Spinal cord (tissue), 10 donors: ENCODE results near the gene MKNK1. TPM values are rescaled to one million over a fixed set of nuclear protein-coding genes. Genes with fewer than 3 reads are reported as not detected.
A peak's percentile ranks its signal among the peaks of the same experiment; 100 is the strongest.

ENCODE experiments used
- DNase-seq, 6 donors: peaks; one replicate each; pipeline versions ENCODE4 v3.0.0 to v3.0.0-alpha.2; 2013 to 2015; ENCODE audit warnings: low spot score in 6 of 6, low read depth in 4 of 6
- H3K27ac ChIP-seq: one replicate; pipeline ENCODE4 v1.5.1; 2013; ENCODE audit warnings: low read depth, low read length, control low read depth
- H3K27me3 ChIP-seq: one replicate; pipeline ENCODE4 v1.6.1; 2013; ENCODE audit warnings: low read length; ENCODE audit not compliant: control insufficient read depth, insufficient read depth
- H3K36me3 ChIP-seq: one replicate; pipeline ENCODE4 v1.6.1; 2013; ENCODE audit warnings: low read length; ENCODE audit not compliant: control insufficient read depth, insufficient read depth
- H3K4me1 ChIP-seq: one replicate; pipeline ENCODE4 v1.6.1; 2013; ENCODE audit warnings: low read length; ENCODE audit not compliant: control insufficient read depth, insufficient read depth
- H3K4me3 ChIP-seq: one replicate; pipeline ENCODE4 v1.5.1; 2013; ENCODE audit warnings: low read depth, low read length, control low read depth
- H3K9me3 ChIP-seq: one replicate; pipeline ENCODE4 v1.6.1; 2013; ENCODE audit warnings: low read length; ENCODE audit not compliant: control insufficient read depth, insufficient read depth
- WGBS: methylation state at CpG from one replicate; pipeline ENCODE4 v1.1.5; 2013; ENCODE audit warnings: missing lambda C conversion rate; ENCODE audit not compliant: insufficient coverage; 5-methylcytosine and 5-hydroxymethylcytosine counted together
- polyA plus RNA-seq, 2 donors: library from polyadenylated mRNA; unstranded; fragments of 120-200 nt; gene quantifications; one replicate each; pipeline ENCODE4 v1.2.1, GENCODE V29; 2013; ENCODE audit not compliant: insufficient read length in 2 of 2
- total RNA-seq, 2 donors: library from RNA; depleted of rRNA in 1 of 2; stranded (reverse); fragments of 120-200 nt in 1 of 2; fragments of >200 nt in 1 of 2; gene quantifications; one replicate each; pipeline versions ENCODE4 v1.2.3 to v1.2.4, GENCODE V29; 2013 to 2014
- donor health status: healthy.

MKNK1 gene
- total and polyA plus RNA-seq, 4 donors: 24.6 to 52.2 (median 32.3) TPM

DNA sequence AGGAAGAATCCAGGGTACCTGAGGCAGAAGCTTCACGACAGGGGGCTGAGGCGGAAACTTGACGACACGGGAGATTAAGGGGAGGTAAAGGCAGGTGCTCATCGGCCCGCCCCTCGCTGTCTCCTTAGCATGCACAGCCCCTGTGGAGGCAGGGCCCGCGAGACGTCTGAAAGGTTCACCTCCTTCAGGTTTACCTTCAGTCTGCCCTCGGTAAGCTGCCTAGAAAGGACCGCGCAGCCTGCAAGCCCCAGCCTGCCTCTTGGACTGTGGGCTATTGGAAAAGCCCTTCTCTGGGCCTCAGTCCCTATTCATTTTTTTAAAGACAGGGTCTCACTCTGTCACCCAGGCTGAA, 81.1 kb downstream of the MKNK1 start:
- peaks cover 66% of the 10 kb centered on the region for H3K27me3 ChIP-seq
- DNase-seq: no peak
- WGBS: 42% methylated on average over 13 of the region's 13 CpGs

DNA sequence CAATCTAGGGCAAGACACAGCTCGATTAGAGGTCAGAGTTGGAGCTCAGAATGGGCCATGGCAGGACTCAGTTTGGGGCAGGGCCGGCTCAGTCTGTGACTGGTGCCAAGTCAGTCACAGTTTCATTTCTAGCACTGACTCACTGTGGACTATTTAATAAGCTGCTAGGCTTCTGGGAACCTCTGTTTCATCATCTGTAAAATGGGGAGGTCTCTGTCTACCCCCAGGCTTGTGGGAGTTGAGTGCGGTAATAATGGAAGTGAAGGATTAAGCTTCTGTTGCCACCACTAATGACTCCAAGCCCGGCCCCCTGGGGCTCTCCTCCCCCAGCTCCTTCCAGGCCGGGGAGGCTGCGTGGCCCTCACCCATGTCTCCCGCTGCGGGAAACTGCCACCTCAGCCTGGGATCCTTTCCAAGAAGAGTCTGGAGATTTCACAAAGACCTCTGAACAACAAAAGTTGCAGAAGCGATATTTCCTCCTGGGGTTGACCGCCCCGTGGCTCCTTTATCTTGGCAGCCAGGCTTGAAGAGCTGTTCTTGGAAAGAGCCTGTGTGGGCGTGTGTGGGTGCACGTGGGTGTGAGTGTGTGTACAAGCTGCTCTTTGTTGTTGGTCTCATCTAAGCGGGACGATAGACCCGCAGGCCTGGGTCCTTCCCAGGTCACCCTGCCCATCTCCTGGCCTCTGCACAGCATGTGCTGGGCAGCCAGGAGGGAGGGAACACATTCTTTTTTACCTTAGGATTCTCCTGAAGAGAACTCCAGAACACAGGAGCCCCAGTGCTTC, 81.7 kb downstream of the MKNK1 start:
- peak in 2 of 6 donors; percentile 57 to 67 for DNase-seq
- Histone ChIP-seq H3K27me3 (peaks cover 67% of the 10 kb centered on the region), H3K9me3 (no peaks in the 10 kb centered on the region), H3K4me1 (peaks cover 47% of the 10 kb centered on the region), H3K27ac (no peak overlapping the region), H3K4me3 (no peak overlapping the region), H3K36me3 (no peaks in the 10 kb centered on the region)
- 19% methylated on average over 15 of the region's 16 CpGs for WGBS

More for the DNA sequence above, 81.1 kb downstream of the MKNK1 start:
- Histone ChIP-seq H3K4me1 (peaks cover 47% of the 10 kb centered on the region), H3K36me3 (no peaks in the 10 kb centered on the region), H3K27ac (no peak overlapping the region), H3K4me3 (no peak overlapping the region), H3K9me3 (no peaks in the 10 kb centered on the region)

DNA sequence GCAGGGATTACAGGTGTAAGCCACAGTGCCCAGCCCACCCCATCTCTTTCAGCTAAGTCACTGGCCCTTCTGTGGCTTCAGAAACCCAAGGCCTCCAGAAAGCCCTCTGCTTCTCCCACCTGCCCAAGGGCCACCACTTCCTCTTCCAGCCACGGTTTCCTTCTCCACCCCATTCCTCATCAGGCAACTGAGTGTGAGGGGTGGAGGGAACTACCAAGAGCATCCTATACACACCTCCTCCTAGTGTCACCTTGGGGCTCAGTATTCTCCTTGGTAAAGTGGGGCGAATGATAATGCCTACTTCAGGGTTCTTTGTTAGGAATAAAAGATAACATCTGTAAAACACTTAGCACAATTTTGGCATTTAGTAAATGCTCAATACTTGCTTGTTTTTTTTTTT, 82.7 kb downstream of the MKNK1 start:
- WGBS: no CpG with 5 or more reads among the region's 2 CpGs
- H3K36me3 ChIP-seq: no peaks in the 10 kb centered on the region
- no peak for DNase-seq
- H3K4me1 ChIP-seq: peaks cover 48% of the 10 kb centered on the region
- H3K4me3 ChIP-seq: no peak overlapping the region
- H3K27ac ChIP-seq: no peak overlapping the region
- H3K9me3 ChIP-seq: no peaks in the 10 kb centered on the region
- peaks cover 64% of the 10 kb centered on the region for H3K27me3 ChIP-seq

DNA sequence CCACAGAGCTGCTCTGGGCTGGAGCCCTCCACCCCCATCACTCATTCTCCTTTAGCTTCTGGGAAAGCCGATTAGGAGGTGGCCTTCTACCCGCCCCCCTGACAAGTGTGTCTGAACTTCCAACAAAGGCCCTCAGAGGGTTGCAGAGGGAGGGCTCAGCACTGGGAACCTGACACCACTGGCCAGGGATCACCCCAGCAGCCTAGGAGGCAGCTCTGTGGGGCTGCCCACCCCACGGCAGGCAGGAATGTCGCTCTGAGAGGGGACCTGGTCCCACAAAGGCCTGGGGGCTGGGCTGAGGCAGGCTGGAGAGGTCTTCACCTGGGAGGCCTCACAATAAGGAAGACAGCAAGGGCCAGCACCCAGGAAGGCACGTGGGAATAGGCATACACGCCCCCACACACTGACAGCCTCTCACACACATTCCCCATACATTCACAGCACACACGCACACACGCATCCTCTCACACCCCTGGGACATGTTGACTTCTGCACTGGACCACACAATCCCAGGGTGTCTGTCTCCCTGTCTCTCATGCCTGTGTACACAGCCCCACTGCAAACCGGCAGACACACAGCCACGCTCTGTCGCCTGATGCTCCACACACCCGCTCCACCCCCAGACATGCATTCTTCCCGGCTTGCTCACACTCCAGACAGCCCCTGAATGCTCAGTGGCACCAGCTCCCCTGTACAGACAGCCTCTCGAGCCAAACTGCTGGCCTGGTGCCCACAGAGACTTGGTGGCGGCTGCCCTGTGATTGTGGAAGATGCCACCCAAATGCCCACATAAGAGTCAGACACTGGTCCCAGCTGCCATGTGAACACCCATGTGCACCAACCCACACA, 83.8 kb downstream of the MKNK1 start:
- Histone ChIP-seq H3K27me3 (peaks cover 57% of the 10 kb centered on the region), H3K4me1 (peaks cover 38% of the 10 kb centered on the region), H3K27ac (no peak overlapping the region), H3K9me3 (no peaks in the 10 kb centered on the region), H3K4me3 (no peak overlapping the region), H3K36me3 (no peaks in the 10 kb centered on the region)
- DNase-seq: peak in 1 of 6 donors; percentile 60
- 41% methylated on average over 13 of the region's 15 CpGs for WGBS

DNA sequence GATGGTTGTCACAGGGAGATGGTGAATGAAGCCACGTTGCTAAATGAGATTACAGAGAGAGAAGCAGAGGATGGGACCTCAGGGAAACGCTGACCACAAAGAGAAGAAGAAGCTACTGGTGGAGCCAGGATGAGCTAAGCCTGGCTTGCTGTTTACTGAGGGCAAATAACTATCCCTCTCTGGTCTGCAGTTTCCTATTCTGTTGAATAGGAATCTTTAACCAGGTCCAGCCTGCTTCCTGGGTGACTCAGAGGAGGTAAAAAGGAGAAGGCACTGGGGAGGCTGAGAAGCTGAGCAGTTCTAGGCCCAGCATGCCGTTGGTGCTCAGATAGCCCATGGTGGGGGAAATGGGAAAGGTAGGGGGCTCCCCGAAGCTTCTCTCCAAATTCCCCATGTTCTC, 84.9 kb downstream of the MKNK1 start:
- Histone ChIP-seq H3K27me3 (peaks cover 51% of the 10 kb centered on the region), H3K4me1 (peaks cover 31% of the 10 kb centered on the region), H3K4me3 (no peak overlapping the region), H3K9me3 (no peaks in the 10 kb centered on the region), H3K27ac (no peak overlapping the region), H3K36me3 (no peaks in the 10 kb centered on the region)
- DNase-seq: no peak
- 62% methylated on average over 4 of the region's 4 CpGs for WGBS

DNA sequence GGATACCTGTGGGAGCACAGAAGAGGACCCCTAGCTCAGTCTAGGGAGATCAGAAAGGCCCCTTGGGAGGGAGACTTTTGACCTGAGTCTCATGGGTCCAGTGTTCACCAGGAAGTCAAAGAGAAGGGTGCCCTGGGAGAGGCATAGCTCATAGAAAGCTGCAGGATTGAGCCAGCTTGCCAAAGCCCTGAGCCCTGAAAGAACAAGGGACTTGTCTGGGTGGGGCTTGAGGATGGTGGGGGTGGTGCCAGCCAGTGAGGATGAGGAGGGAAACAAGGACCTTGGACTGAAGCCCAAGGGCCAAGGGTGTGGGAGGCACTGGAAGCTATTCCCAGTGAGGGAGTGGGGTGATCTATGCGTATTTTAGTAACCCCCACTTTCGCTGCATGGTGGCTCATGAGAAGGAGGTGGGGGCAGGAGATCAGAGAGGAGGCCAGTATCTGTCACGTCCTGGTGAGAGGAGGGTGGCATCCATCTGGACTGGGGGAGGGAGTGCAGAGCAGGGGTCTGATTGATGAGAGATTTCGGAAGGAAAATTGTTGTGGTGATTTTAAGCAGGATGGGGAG, 86.1 kb downstream of the MKNK1 start:
- peaks cover 45% of the 10 kb centered on the region for H3K27me3 ChIP-seq
- WGBS: 54% methylated on average over 4 of the region's 4 CpGs

DNA sequence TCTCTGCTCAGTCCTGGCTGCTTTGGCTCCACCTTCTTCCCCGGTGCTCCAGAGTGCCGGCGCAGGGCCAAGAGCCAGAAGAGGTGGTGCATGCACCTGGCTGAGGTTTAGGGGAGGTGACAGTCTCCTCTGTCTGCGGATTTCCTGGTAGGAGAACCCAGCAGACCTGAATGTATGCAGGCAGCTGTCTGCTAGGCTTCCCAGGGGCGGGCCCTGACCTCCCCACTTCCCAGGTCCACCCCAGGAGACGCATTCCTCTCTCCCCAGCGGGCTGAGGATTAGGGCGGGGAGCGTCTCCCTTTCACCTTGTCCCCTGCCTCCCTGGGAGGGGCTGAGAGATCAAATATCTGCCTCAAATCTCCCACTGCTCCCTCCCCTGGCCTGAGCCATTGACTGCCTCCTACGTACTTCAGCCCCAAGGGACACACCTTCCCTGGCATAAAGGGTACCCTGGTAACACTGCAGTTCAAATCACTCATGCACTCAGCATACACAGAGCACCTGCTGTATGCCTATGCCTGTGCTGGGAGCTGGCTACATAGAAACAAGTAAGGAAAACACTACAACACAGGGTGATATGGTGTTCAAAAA, 87.0 kb downstream of the MKNK1 start:
- Histone ChIP-seq H3K4me3 (no peak overlapping the region), H3K27me3 (peaks cover 46% of the 10 kb centered on the region), H3K27ac (no peak overlapping the region), H3K36me3 (no peaks in the 10 kb centered on the region), H3K9me3 (no peaks in the 10 kb centered on the region), H3K4me1 (peaks cover 22% of the 10 kb centered on the region)
- 16% methylated on average over 10 of the region's 10 CpGs for WGBS
- no peak for DNase-seq

More for the DNA sequence above, 86.1 kb downstream of the MKNK1 start:
- Histone ChIP-seq H3K36me3 (no peaks in the 10 kb centered on the region), H3K4me3 (no peak overlapping the region), H3K27ac (no peak overlapping the region), H3K4me1 (peaks cover 31% of the 10 kb centered on the region), H3K9me3 (no peaks in the 10 kb centered on the region)
- DNase-seq: no peak

DNA sequence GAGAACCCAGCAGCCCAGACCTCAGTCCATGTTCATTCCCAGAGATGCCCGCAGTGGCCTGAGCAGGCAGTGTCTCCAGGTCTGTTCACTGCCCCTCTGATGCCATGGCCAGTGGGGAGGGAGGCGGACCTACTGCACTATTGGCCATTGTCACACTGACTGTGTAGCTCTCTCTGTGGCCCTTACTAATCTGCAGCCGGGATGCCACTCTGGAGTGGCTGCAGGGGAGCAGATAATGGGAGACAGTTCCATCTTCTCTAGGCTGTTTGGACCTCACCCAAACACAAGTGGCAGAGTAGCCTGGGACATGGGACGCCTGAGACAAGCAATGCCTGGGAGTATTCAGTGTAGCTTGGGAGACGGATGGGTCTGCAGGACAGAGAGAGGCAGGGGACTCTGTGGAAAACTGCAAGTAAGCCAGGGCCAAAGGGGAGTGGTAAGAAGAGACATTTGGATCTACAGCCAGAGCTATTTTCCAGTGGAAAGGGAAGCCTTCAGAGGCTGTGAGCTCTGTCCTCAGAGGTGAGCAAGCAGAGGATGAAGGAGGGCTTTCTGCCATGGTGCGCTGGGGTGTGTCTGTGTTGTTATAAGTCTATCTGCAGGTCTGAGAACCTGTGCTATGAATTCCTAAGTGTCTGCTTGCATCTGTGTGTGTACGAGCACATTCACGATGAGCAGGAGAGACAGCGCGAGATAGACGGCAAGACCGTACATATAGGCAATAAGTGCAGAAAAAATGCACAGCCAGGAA, 87.7 kb downstream of the MKNK1 start:
- Histone ChIP-seq H3K27me3 (peaks cover 49% of the 10 kb centered on the region), H3K9me3 (no peaks in the 10 kb centered on the region), H3K4me1 (peaks cover 21% of the 10 kb centered on the region), H3K27ac (no peak overlapping the region), H3K4me3 (no peak overlapping the region), H3K36me3 (no peaks in the 10 kb centered on the region)
- DNase-seq: peak in 1 of 6 donors; percentile 23
- 44% methylated on average over 11 of the region's 12 CpGs for WGBS

DNA sequence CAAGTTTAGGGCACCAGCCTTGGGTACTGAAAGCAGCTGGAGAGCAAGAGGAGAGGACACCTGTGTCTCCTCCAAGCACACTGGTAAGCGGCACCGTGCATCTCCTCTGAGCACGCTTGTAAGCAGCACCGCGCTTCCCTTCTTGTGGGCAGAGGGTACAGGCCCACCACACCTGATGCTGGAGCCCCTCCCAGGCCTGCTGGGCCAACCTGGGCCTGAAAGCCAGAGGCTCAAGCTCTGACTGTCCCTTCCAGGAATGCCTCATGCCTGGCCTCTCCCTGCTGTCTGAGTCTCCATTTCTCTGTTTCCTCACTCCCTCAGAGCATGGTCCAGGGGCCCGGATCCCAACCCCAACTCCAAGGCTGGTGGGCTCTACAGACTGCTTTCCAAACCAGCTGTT, 88.5 kb downstream of the MKNK1 start:
- Histone ChIP-seq H3K9me3 (no peaks in the 10 kb centered on the region), H3K27me3 (peaks cover 48% of the 10 kb centered on the region), H3K4me1 (peaks cover 18% of the 10 kb centered on the region), H3K36me3 (no peaks in the 10 kb centered on the region), H3K27ac (no peak overlapping the region), H3K4me3 (no peak overlapping the region)
- DNase-seq: no peak
- WGBS: 92% methylated on average over 6 of the region's 6 CpGs
